Measurements from ENCODE around the gene BEAN1.
A peak's percentile ranks its signal among the peaks of the same experiment; 100 is the strongest.
"Not testable (repeated sequence)": the region's sequence is repeated elsewhere in the genome, so short reads cannot be mapped to it uniquely, and the experiment has no call there.

Gene BEAN1

GRCh38 chr16:66510711-66511601 is 83.9 kb downstream of the BEAN1 start:
- DNase-seq = no peak

GRCh38 chr16:66511602-66512271 is 84.6 kb downstream of the BEAN1 start:
- DNase-seq = peak in 1 of 3 donors; percentile 36

- peak in 1 of 3 donors; percentile 18 for DNase-seq
These were observed 85.4 kb downstream of the BEAN1 start for GRCh38 chr16:66512272-66513110.

- DNase-seq = peak in 1 of 3 donors; percentile 24
These were observed 86.1 kb downstream of the BEAN1 start for GRCh38 chr16:66513111-66513723.

GRCh38 chr16:66514391-66514790 is 87.3 kb downstream of the BEAN1 start:
- not testable (repeated sequence) for DNase-seq

GRCh38 chr16:66514980-66515595 is 88.0 kb downstream of the BEAN1 start:
- DNase-seq = not testable (repeated sequence)

GRCh38 chr16:66515596-66516508 is 88.8 kb downstream of the BEAN1 start:
- peak; percentile 54 to 57 (median 54) for DNase-seq

- DNase-seq = no peak
These were observed 89.4 kb downstream of the BEAN1 start for GRCh38 chr16:66516509-66516807.

GRCh38 chr16:66516808-66517585 is 89.9 kb downstream of the BEAN1 start:
- DNase-seq = peak; percentile 96 to 99 (median 98)

GRCh38 chr16:66517586-66518263 is 90.6 kb downstream of the BEAN1 start:
- no peak for DNase-seq

- DNase-seq = no peak
These were observed 92.6 kb downstream of the BEAN1 start for GRCh38 chr16:66519482-66520373.

GRCh38 chr16:66520406-66521170 is 93.5 kb downstream of the BEAN1 start:
- DNase-seq = peak; percentile 84 to 86 (median 85)

GRCh38 chr16:66521252-66521713 is 94.2 kb downstream of the BEAN1 start:
- DNase-seq = peak; percentile 61 to 66 (median 62)

GRCh38 chr16:66521951-66522771 is 95.1 kb downstream of the BEAN1 start:
- peak; percentile 74 to 84 (median 80) for DNase-seq

GRCh38 chr16:66522816-66523590 is 95.9 kb downstream of the BEAN1 start:
- peak in 1 of 3 donors; percentile 36 for DNase-seq

GRCh38 chr16:66523861-66524354 is 96.8 kb downstream of the BEAN1 start:
- DNase-seq = no peak

Data from suppressor macrophage treated with lipopolysaccharide for 1 hour (primary cell).